ENCODE measurements around the gene ABCF1. TPM values are rescaled to one million over a fixed set of nuclear protein-coding genes. Genes with fewer than 3 reads are reported as not detected.

Gene ABCF1
- total RNA-seq, 3 donors from 2014 or later, result 167 to 181 (median 181) TPM

DNA sequence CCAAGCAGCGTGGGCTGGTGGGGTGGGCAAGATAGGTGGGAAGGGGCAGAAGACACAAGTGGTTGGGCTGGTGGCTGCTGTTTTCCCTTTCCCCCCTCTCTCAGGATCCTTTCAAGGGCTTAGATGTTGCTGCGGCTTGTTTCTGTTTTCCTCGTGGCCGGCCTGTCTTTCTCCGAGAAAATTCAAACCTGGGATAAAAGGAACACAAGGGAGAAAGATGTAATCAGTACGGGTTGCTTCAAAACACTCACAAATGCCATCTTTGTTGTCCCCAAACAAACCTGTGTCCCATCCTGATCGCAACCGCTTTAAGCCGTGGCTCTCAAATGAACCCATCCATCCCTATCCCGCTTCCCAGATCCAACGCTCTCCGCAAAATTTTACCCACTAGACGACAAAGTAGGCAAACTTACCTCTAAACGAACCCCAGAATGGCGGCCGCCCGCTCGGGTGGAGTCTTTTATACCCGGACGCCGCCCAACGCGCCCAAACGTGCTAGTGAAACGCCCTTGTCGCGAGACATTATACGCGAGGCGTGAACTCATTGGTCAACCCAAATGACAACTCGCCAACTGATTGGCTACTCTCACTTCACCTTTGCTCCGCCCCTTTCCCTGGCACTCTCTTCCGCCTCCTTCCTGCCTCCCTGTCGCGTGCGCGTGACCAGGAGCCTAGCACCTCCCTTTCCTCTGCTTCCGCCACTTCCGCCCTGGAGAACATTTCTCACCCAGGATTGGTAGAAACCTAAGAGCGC, 45.7 kb downstream of the ABCF1 start, which contains the start of gene PPP1R10:
Gene PPP1R10, minus strand, starts transcription at position 433 of the 754 bp plus-strand sequence. CDS start 7,299 bp downstream, outside the sequence.
- H3K27me3 Mint-ChIP-seq (ENCODE audit: low read depth), result no peaks in the 10 kb centered on the region
- peak within 1 kb of the TSS; percentile 90 for H3K4me3 Mint-ChIP-seq
- DNase-seq, result peak; percentile 97
- H3K4me1 Mint-ChIP-seq (ENCODE audit: low read depth), result peaks cover 38% of the 10 kb centered on the region
- no peaks in the 10 kb centered on the region for H3K9me3 Mint-ChIP-seq
- peaks cover 42% of the 10 kb centered on the region for H3K36me3 Mint-ChIP-seq (ENCODE audit: insufficient read depth)
- peak; percentile 79 to 82 for ATAC-seq

DNA sequence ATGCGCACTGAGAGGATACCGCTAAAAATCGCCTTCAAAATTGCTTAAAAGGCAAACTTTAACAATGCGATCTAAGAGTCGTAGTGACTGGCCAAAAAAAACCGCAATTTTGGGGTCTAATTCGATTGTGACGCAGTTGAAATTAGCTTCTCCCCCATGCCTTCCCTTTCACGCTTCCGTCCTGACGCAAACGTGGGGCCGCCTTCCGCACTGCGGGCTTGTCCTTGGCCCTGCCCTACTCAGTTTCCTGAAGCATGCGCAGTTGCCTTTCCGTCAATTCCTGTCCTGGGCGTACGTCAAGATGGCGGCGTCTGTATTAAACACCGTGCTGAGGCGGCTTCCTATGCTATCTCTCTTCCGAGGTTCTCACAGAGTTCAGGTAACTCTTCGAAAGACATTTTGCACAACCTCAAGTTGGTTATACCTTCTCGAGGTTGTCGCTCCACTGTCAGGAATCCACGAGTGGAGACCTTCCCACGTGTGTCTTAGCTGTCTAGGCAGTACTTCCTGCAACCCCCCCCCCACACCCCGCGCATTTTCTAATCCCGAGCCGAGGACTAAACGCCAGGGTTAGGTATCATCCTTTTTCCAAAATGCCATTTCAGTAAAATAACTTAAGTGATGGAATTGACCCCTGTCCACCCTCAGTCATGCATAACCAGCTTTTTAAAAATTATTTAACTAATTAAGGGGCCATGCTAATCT, 46.5 kb downstream of the ABCF1 start, which contains the start of gene MRPS18B:
Gene MRPS18B, plus strand, starts transcription at position 276 of the 705 bp plus-strand sequence. Its CDS starts 26 bp downstream, at position 302.
- ATAC-seq, result peak; percentile 79 to 82

DNA sequence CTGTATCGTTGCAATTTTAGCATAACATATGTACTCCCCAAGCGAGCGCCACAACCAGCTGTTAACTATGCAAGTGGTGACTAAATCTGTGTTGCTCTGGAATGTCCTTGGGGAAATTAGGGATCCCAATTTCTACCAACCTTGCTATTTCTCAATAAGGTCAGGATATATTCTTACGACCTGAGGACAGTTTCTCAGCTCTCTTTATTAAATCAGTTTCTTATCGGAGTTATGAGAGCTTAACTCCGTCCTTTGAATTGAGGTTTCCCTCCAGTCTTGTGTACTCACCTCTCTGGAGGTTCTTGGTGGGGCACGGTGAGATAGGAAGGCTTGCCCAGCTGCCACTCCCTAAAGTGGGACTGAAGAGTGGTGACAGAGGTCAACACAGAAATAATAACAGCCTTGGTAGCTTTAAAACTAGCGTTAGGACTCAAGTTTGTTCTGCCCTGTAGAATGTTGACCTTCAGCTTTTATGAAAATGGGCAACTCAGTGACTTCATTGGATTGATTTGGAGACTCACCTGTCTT, 47.1 kb downstream of the ABCF1 start:
- peaks cover 43% of the 10 kb centered on the region for H3K36me3 Mint-ChIP-seq (ENCODE audit: insufficient read depth)
- DNase-seq (no peak), ATAC-seq (no peak)
- no peaks in the 10 kb centered on the region for H3K27me3 Mint-ChIP-seq (ENCODE audit: low read depth)
- no peaks in the 10 kb centered on the region for H3K9me3 Mint-ChIP-seq
- H3K4me3 Mint-ChIP-seq, result peak overlapping the region; percentile 90
- H3K4me1 Mint-ChIP-seq (ENCODE audit: low read depth), result peaks cover 26% of the 10 kb centered on the region

More for the DNA sequence above, 46.5 kb downstream of the ABCF1 start, which contains the start of gene MRPS18B:
- Mint-ChIP-seq H3K9me3 (no peaks in the 10 kb centered on the region), H3K4me1 (ENCODE audit: low read depth) (peaks cover 33% of the 10 kb centered on the region), H3K36me3 (ENCODE audit: insufficient read depth) (peaks cover 43% of the 10 kb centered on the region), H3K27me3 (ENCODE audit: low read depth) (no peaks in the 10 kb centered on the region), H3K4me3 (peak within 1 kb of the TSS; percentile 90)
- DNase-seq, result peak; percentile 97

DNA sequence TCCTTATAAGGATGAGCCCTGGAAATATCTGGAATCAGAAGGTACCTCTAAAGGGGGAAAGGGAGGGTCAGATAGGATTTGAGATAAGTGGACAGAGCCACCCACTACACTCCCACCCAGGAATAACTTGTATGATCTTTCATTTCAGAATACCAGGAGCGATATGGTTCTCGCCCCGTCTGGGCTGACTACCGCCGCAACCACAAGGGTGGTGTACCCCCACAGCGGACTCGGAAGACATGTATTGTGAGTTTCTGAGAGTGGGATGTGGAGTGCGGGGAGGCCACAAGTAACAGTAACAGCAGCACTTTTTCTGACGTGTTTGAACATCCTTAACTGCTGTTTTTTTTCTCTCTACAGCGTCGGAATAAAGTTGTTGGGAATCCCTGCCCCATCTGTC, 48.3 kb downstream of the ABCF1 start:
- ATAC-seq (no peak), DNase-seq (no peak)
- peak overlapping the region; percentile 90 for H3K4me3 Mint-ChIP-seq
- H3K4me1 Mint-ChIP-seq (ENCODE audit: low read depth), result peaks cover 15% of the 10 kb centered on the region
- no peaks in the 10 kb centered on the region for H3K27me3 Mint-ChIP-seq (ENCODE audit: low read depth)
- peaks cover 35% of the 10 kb centered on the region for H3K36me3 Mint-ChIP-seq (ENCODE audit: insufficient read depth)
- no peaks in the 10 kb centered on the region for H3K9me3 Mint-ChIP-seq

DNA sequence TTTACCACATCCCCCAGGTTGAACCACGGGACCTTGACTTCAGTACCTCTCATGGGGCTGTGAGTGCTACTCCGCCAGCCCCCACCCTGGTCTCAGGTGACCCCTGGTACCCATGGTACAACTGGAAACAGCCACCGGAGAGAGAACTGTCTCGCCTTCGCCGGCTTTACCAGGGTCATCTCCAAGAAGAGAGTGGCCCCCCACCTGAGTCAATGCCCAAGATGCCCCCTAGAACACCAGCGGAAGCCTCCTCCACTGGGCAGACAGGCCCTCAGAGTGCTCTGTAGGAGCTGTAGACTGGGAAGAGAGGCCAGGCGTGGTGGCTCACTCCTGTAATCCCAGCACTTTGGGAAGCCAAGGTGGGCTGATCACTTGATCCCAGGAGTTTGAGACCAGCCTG, 54.3 kb downstream of the ABCF1 start:
- peaks cover 21% of the 10 kb centered on the region for H3K36me3 Mint-ChIP-seq (ENCODE audit: insufficient read depth)
- peaks cover 21% of the 10 kb centered on the region for H3K4me1 Mint-ChIP-seq (ENCODE audit: low read depth)
- ATAC-seq, result no peak
- no peaks in the 10 kb centered on the region for H3K27me3 Mint-ChIP-seq (ENCODE audit: low read depth)
- no peak overlapping the region for H3K4me3 Mint-ChIP-seq
- no peaks in the 10 kb centered on the region for H3K9me3 Mint-ChIP-seq
- no peak for DNase-seq

DNA sequence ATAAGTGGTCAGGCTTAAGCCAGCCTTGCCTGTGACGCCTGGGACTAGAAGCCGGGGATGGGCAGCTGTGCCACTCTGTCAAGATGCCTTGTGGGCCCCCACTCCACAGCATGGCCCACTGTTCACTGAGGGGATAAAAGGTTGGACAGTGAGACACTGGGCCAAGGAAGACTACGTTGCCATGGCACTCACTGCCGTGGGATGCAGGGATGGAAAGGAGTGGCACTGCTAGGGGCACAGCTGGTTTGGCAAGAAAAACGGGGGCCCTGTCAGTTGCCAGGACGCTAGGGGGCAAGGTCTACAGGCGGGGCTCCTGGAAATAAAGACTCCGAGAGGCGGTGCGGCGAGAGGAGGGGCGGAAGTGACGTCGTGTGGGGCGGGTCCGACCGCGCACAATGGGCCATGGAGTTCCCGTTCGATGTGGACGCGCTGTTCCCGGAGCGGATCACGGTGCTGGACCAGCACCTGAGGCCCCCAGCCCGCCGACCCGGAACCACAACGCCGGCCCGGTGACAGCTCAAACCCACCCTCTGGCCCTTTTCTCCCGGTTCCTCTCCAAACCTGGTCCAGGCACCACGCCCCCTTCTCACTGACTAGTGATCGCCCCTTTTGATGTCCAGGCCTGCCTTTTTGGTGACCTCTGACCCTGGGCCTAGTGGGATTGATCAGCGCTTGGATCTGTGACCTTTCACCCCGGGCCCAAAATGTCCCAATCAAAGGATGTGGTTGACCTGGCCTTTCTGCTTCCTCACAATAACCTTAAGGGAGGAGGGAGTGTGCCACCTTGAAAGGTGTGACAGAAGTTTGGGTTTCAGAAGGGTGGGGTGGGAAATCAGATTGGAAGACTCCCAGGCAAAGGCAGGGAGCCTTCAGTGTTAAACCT, 55.5 kb downstream of the ABCF1 start, which contains the start of gene ATAT1:
Gene ATAT1, plus strand, starts transcription at position 391 of the 883 bp plus-strand sequence.
- Mint-ChIP-seq H3K27me3 (ENCODE audit: low read depth) (no peaks in the 10 kb centered on the region), H3K9me3 (no peaks in the 10 kb centered on the region), H3K4me3 (peak within 1 kb of the TSS; percentile 93), H3K4me1 (ENCODE audit: low read depth) (peaks cover 21% of the 10 kb centered on the region), H3K36me3 (ENCODE audit: insufficient read depth) (peaks cover 25% of the 10 kb centered on the region)
- ATAC-seq, result peak; percentile 99
- DNase-seq, result peak; percentile 87

DNA sequence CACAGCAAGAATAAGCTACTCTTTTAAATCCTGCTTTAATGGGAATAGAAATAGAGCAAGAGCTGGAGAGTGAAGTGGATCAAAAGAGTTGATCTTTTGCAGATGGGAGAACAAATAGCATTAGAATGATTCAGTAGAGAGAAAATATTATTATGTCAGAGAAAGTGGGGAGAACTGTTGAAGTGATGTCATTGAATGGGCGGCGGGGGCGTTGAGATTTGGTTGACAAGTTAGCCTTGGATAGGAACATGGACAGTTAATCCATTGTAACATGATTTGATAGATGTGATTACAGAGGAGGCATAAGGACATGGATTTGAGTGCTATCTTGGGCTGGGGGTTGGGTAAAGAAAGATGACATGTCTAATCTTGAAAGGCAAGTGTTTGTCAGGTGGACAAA, 64.6 kb downstream of the ABCF1 start:
- peaks cover 22% of the 10 kb centered on the region for H3K36me3 Mint-ChIP-seq (ENCODE audit: insufficient read depth)
- no peak for DNase-seq
- H3K9me3 Mint-ChIP-seq, result no peaks in the 10 kb centered on the region
- ATAC-seq, result no peak
- peaks cover 9% of the 10 kb centered on the region for H3K4me1 Mint-ChIP-seq (ENCODE audit: low read depth)
- H3K27me3 Mint-ChIP-seq (ENCODE audit: low read depth), result no peaks in the 10 kb centered on the region
- H3K4me3 Mint-ChIP-seq, result no peak overlapping the region

DNA sequence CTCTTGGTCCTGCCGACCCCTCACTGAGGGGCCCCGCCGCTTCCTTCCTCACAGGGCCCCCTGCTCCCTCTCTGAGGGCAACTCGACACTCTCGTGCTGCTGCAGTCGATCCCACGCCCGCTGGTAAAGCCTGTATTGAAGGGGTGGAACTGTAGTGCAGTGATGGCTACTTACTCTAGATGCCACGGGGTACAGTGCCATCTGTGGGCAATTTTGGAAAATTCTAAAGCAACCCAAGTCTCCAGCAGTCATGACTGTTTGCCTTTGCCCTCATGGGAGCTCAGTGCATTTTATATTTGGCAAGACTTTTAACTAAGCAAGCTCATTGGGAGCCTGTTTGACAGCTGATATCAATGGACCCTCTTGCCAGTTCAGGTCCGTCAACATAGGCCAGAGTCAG, 69.2 kb downstream of the ABCF1 start:
- Mint-ChIP-seq H3K9me3 (no peaks in the 10 kb centered on the region), H3K4me1 (ENCODE audit: low read depth) (peaks cover 21% of the 10 kb centered on the region), H3K4me3 (no peak overlapping the region), H3K27me3 (ENCODE audit: low read depth) (no peaks in the 10 kb centered on the region), H3K36me3 (ENCODE audit: insufficient read depth) (peaks cover 22% of the 10 kb centered on the region)
- DNase-seq, result no peak
- ATAC-seq, result no peak

DNA sequence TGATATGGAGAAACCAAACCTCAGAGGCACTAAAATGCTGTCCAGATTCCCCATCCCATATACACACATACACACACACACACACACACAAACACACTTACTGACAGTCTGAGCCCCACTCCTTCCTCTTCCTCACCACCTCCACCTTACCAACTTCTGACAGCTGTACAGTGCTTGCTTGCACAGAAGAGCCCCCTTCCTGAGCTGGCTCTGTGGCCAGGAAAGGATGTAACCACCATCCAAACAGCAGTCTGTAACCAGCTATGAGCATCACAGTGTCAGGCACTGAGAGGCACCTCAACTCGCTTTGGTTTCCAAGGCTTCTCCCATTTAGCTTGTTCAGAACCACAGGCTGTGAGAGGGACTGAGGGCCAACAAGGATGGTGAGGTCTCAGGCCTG, 69.8 kb downstream of the ABCF1 start:
- no peak for DNase-seq
- H3K4me1 Mint-ChIP-seq (ENCODE audit: low read depth), result peaks cover 23% of the 10 kb centered on the region
- no peak overlapping the region for H3K4me3 Mint-ChIP-seq
- no peaks in the 10 kb centered on the region for H3K9me3 Mint-ChIP-seq
- no peak for ATAC-seq
- peaks cover 17% of the 10 kb centered on the region for H3K36me3 Mint-ChIP-seq (ENCODE audit: insufficient read depth)
- no peaks in the 10 kb centered on the region for H3K27me3 Mint-ChIP-seq (ENCODE audit: low read depth)

Other genes with a start within 250 kb of the ABCF1 start
- gene TRIM39, start 244.5 kb upstream of the ABCF1 start, total RNA-seq, result 10 to 100 TPM; 25.5 to 33.0 (median 28.0) TPM
- 10 to 100 TPM; 67.3 to 74.8 (median 72.9) TPM for gene RPP21, start 226.3 kb upstream of the ABCF1 start, total RNA-seq
- gene HLA-E, start 81.9 kb upstream of the ABCF1 start, total RNA-seq, result 1,000 to 10,000 TPM in 1 of 3 donors, 100 to 1,000 TPM in 2; 695 to 1,026 (median 934) TPM
- gene GNL1, start 15.0 kb upstream of the ABCF1 start, total RNA-seq, result 100 to 1,000 TPM; 134 to 142 (median 138) TPM
- 10 to 100 TPM; 41.3 to 49.3 (median 43.8) TPM for gene PRR3, start 14.1 kb upstream of the ABCF1 start, total RNA-seq
- gene PPP1R10, start 45.8 kb downstream of the ABCF1 start, total RNA-seq, result 100 to 1,000 TPM; 102 to 106 (median 106) TPM
- 100 to 1,000 TPM in 2 of 3 donors, 10 to 100 TPM in 1; 98.6 to 108 (median 103) TPM for gene MRPS18B, start 46.4 kb downstream of the ABCF1 start, total RNA-seq
- 10 to 100 TPM in 1 of 3 donors, 1 to 10 TPM in 2; 5.9 to 10.3 (median 9.5) TPM for gene ATAT1, start 55.4 kb downstream of the ABCF1 start, total RNA-seq
- 10 to 100 TPM; 34.7 to 36.7 (median 36.6) TPM for gene C6orf136, start 75.7 kb downstream of the ABCF1 start, total RNA-seq
- 10 to 100 TPM; 54.2 to 57.2 (median 54.8) TPM for gene DHX16, start 101.6 kb downstream of the ABCF1 start, total RNA-seq
- gene PPP1R18, start 115.2 kb downstream of the ABCF1 start, total RNA-seq, result 100 to 1,000 TPM; 148 to 176 (median 148) TPM
- gene NRM, start 119.5 kb downstream of the ABCF1 start, total RNA-seq, result 10 to 100 TPM in 2 of 3 donors, 1 to 10 TPM in 1; 9.7 to 10.5 (median 10.2) TPM
- gene MDC1, start 145.8 kb downstream of the ABCF1 start, total RNA-seq, result 10 to 100 TPM; 65.4 to 69.5 (median 65.8) TPM
- gene TUBB, start 148.9 kb downstream of the ABCF1 start, total RNA-seq, result 1,000 to 10,000 TPM; 1,153 to 1,485 (median 1,301) TPM
- gene FLOT1, start 171.2 kb downstream of the ABCF1 start, total RNA-seq, result 10 to 100 TPM; 93.0 to 98.1 (median 95.0) TPM
- gene IER3, start 173.1 kb downstream of the ABCF1 start, total RNA-seq, result 100 to 1,000 TPM; 519 to 552 (median 531) TPM